Nephron (organoid): Measurements from ENCODE around the gene EARS2.
"Not testable (repeated sequence)": the region's sequence is repeated elsewhere in the genome, so short reads cannot be mapped to it uniquely, and the experiment has no call there.

ENCODE experiments used
- H3K27ac Mint-ChIP-seq, 3 experiments: 2 replicates each; pipeline ENCODE4 v1.8.0; 2020; ENCODE audit warnings: mixed read lengths in 3 of 3, mild to moderate bottlenecking in 2 of 3, moderate library complexity in 1 of 3
- H3K27me3 Mint-ChIP-seq: 2 replicates; pipeline ENCODE4 v1.8.0; 2021; ENCODE audit warnings: low read depth, mild to moderate bottlenecking, moderate library complexity, mixed read lengths
- H3K36me3 Mint-ChIP-seq: 2 replicates; pipeline ENCODE4 v1.8.0; 2020; ENCODE audit warnings: low read depth, mixed read lengths
- H3K4me1 Mint-ChIP-seq: 2 replicates; pipeline ENCODE4 v1.8.0; 2020; ENCODE audit warnings: mixed read lengths
- H3K4me3 Mint-ChIP-seq, 3 experiments: 2 replicates each; pipeline ENCODE4 v1.8.0; 2020; ENCODE audit warnings: mild to moderate bottlenecking in 3 of 3, mixed read lengths in 3 of 3, moderate library complexity in 2 of 3
- H3K9me3 Mint-ChIP-seq: 2 replicates; pipeline ENCODE4 v1.8.0; 2020; ENCODE audit warnings: mixed read lengths
- CTCF ChIP-seq, 3 experiments: fragments of 200-600 bp; sonication (generic); IDR thresholded peaks; one replicate each; pipeline ENCODE4 v1.5.0; 2021; ENCODE audit warnings: antibody characterized with exemption in 3 of 3; ENCODE audit not compliant: unreplicated experiment in 3 of 3

EARS2 gene

GRCh38 chr16:23590181-23590580, 33.0 kb upstream of the EARS2 start:
- TF ChIP-seq CTCF (IDR thresholded peaks at IDR 0.05; ENCODE audit: unreplicated experiment in 3 of 3), result no peak
- no peaks in the 10 kb centered on the region for H3K27me3 Mint-ChIP-seq
- no peak overlapping the region for H3K27ac Mint-ChIP-seq
- no peak overlapping the region for H3K4me3 Mint-ChIP-seq
- H3K36me3 Mint-ChIP-seq, result peaks cover 51% of the 10 kb centered on the region
- no peaks in the 10 kb centered on the region for H3K9me3 Mint-ChIP-seq
- H3K4me1 Mint-ChIP-seq, result peaks cover under 1% of the 10 kb centered on the region

- H3K27me3 Mint-ChIP-seq, result no peaks in the 10 kb centered on the region
- no peaks in the 10 kb centered on the region for H3K9me3 Mint-ChIP-seq
These were observed 30.6 kb upstream of the EARS2 start for GRCh38 chr16:23587726-23588125.

GRCh38 chr16:23584186-23585076, 27.3 kb upstream of the EARS2 start:
- no peak for TF ChIP-seq CTCF (IDR thresholded peaks at IDR 0.05; ENCODE audit: unreplicated experiment in 3 of 3)
- Mint-ChIP-seq H3K4me3 (no peak overlapping the region), H3K4me1 (no peaks in the 10 kb centered on the region), H3K36me3 (peaks cover 48% of the 10 kb centered on the region), H3K27me3 (no peaks in the 10 kb centered on the region), H3K9me3 (no peaks in the 10 kb centered on the region), H3K27ac (no peak overlapping the region)

More at GRCh38 chr16:23587726-23588125, 30.6 kb upstream of the EARS2 start:
- Mint-ChIP-seq H3K4me3 (no peak overlapping the region), H3K27ac (no peak overlapping the region), H3K4me1 (no peaks in the 10 kb centered on the region), H3K36me3 (peaks cover 52% of the 10 kb centered on the region)
- no peak for TF ChIP-seq CTCF (IDR thresholded peaks at IDR 0.05; ENCODE audit: unreplicated experiment in 3 of 3)

- peaks cover 55% of the 10 kb centered on the region for H3K36me3 Mint-ChIP-seq
- H3K9me3 Mint-ChIP-seq, H3K27me3 Mint-ChIP-seq, H3K4me3 Mint-ChIP-seq, H3K4me1 Mint-ChIP-seq, H3K27ac Mint-ChIP-seq: not testable (repeated sequence)
These were observed 26.1 kb upstream of the EARS2 start for GRCh38 chr16:23583271-23583670.

- no peaks in the 10 kb centered on the region for H3K9me3 Mint-ChIP-seq
These were observed 24.6 kb upstream of the EARS2 start for GRCh38 chr16:23581764-23582163.

GRCh38 chr16:23580391-23580790, 23.2 kb upstream of the EARS2 start:
- no peak for TF ChIP-seq CTCF (IDR thresholded peaks at IDR 0.05; ENCODE audit: unreplicated experiment in 3 of 3)

More at GRCh38 chr16:23581764-23582163, 24.6 kb upstream of the EARS2 start:
- no peak for TF ChIP-seq CTCF (IDR thresholded peaks at IDR 0.05; ENCODE audit: unreplicated experiment in 3 of 3)
- no peak overlapping the region for H3K27ac Mint-ChIP-seq
- no peaks in the 10 kb centered on the region for H3K4me1 Mint-ChIP-seq
- no peaks in the 10 kb centered on the region for H3K27me3 Mint-ChIP-seq
- H3K4me3 Mint-ChIP-seq, result no peak overlapping the region
- H3K36me3 Mint-ChIP-seq, result peaks cover 50% of the 10 kb centered on the region

More at GRCh38 chr16:23580391-23580790, 23.2 kb upstream of the EARS2 start:
- H3K9me3 Mint-ChIP-seq, result no peaks in the 10 kb centered on the region
- no peaks in the 10 kb centered on the region for H3K27me3 Mint-ChIP-seq
- H3K27ac Mint-ChIP-seq, result no peak overlapping the region
- no peak overlapping the region for H3K4me3 Mint-ChIP-seq
- peaks cover 50% of the 10 kb centered on the region for H3K36me3 Mint-ChIP-seq
- no peaks in the 10 kb centered on the region for H3K4me1 Mint-ChIP-seq
